GM21825 (cell line): ENCODE data around the gene SCAF11.
A peak's percentile ranks its signal among the peaks of the same experiment; 100 is the strongest.

Experiments
- ATAC-seq: cut with Tn5 transposase; IDR thresholded peaks from one replicate; pipeline ENCODE4 v1.9.1; 2021; ENCODE audit warnings: mild to moderate bottlenecking, moderate library complexity; ENCODE audit not compliant: unreplicated experiment

SCAF11 gene

GRCh38 chr12:45930369-45930768, 60.0 kb downstream of the SCAF11 start:
- no peak for ATAC-seq

- no peak for ATAC-seq
Observed at GRCh38 chr12:45928309-45928708, 62.1 kb downstream of the SCAF11 start.

GRCh38 chr12:45918818-45919217, 71.6 kb downstream of the SCAF11 start:
- no peak for ATAC-seq

GRCh38 chr12:45915405-45915804, 75.0 kb downstream of the SCAF11 start:
- ATAC-seq: no peak

- ATAC-seq: peak; percentile 43
Observed at GRCh38 chr12:45914090-45914489, 76.3 kb downstream of the SCAF11 start.

GRCh38 chr12:45913631-45914030, 76.7 kb downstream of the SCAF11 start:
- no peak for ATAC-seq

- no peak for ATAC-seq
Observed at GRCh38 chr12:45912774-45913173, 77.6 kb downstream of the SCAF11 start.

GRCh38 chr12:45909041-45909713, 81.2 kb downstream of the SCAF11 start:
- no peak for ATAC-seq

GRCh38 chr12:45907955-45908354, 82.4 kb downstream of the SCAF11 start:
- ATAC-seq: peak; percentile 76

GRCh38 chr12:45898094-45898493, 92.3 kb downstream of the SCAF11 start:
- ATAC-seq: no peak

GRCh38 chr12:45895961-45896360, 94.4 kb downstream of the SCAF11 start:
- no peak for ATAC-seq

- no peak for ATAC-seq
Observed at GRCh38 chr12:45893240-45893639, 97.1 kb downstream of the SCAF11 start.

GRCh38 chr12:45890276-45890675, 100.1 kb downstream of the SCAF11 start:
- no peak for ATAC-seq

- no peak for ATAC-seq
Observed at GRCh38 chr12:45887544-45887943, 102.8 kb downstream of the SCAF11 start.

GRCh38 chr12:45886685-45887084, 103.7 kb downstream of the SCAF11 start:
- ATAC-seq: no peak

GRCh38 chr12:45883187-45883586, 107.2 kb downstream of the SCAF11 start:
- no peak for ATAC-seq

GRCh38 chr12:45880533-45880932, 109.8 kb downstream of the SCAF11 start:
- ATAC-seq: no peak

- no peak for ATAC-seq
Observed at GRCh38 chr12:45879363-45879895, 110.9 kb downstream of the SCAF11 start.

- no peak for ATAC-seq
Observed at GRCh38 chr12:45878630-45879255, 111.6 kb downstream of the SCAF11 start.

GRCh38 chr12:45877069-45877468, 113.3 kb downstream of the SCAF11 start:
- no peak for ATAC-seq

GRCh38 chr12:45872446-45872845, 117.9 kb downstream of the SCAF11 start:
- no peak for ATAC-seq
